Hepatocyte (in vitro differentiated cells): ENCODE measurements around the gene RRP15. TPM values are rescaled to one million over a fixed set of nuclear protein-coding genes. Genes with fewer than 3 reads are reported as not detected.
A peak's percentile ranks its signal among the peaks of the same experiment; 100 is the strongest.

ENCODE experiments used
- DNase-seq: peaks from one replicate; pipeline ENCODE4 v3.0.0-alpha.2; 2016; ENCODE audit warnings: low spot score
- H2AFZ ChIP-seq: fragments of 200-600 bp; sonication (generic); 2 replicates; pipeline ENCODE4 v1.6.0; 2016; ENCODE audit warnings: antibody characterized with exemption, mild to moderate bottlenecking
- H3K27ac ChIP-seq: fragments of 200-600 bp; sonication (generic); 2 replicates; pipeline ENCODE4 v1.5.1; 2016; ENCODE audit warnings: mild to moderate bottlenecking
- H3K27me3 ChIP-seq: fragments of 200-600 bp; sonication (generic); 2 replicates; pipeline ENCODE4 v1.6.1; 2016
- H3K36me3 ChIP-seq: fragments of 200-600 bp; sonication (generic); replicated peaks from 2 replicates; pipeline ENCODE4 v1.5.1; 2016; ENCODE audit warnings: low read depth; ENCODE audit not compliant: insufficient read depth
- H3K4me1 ChIP-seq: fragments of 200-600 bp; sonication (generic); 2 replicates; pipeline ENCODE4 v1.5.1; 2016; ENCODE audit warnings: mild to moderate bottlenecking, moderate library complexity; ENCODE audit not compliant: insufficient read depth
- H3K4me2 ChIP-seq: fragments of 200-600 bp; sonication (generic); 2 replicates; pipeline ENCODE4 v1.6.0; 2016
- H3K4me3 ChIP-seq: fragments of 200-600 bp; sonication (generic); 2 replicates; pipeline ENCODE4 v1.5.1; 2016; ENCODE audit warnings: mild to moderate bottlenecking
- H3K79me2 ChIP-seq: fragments of 200-600 bp; sonication (generic); 2 replicates; pipeline ENCODE4 v1.6.0; 2017; ENCODE audit warnings: mild to moderate bottlenecking
- H3K9me2 ChIP-seq: fragments of 200-600 bp; sonication (generic); replicated peaks from 2 replicates; pipeline ENCODE4 v1.6.0; 2017; ENCODE audit warnings: mild to moderate bottlenecking; ENCODE audit not compliant: insufficient read depth
- H3K9me3 ChIP-seq: fragments of 200-600 bp; sonication (generic); 2 replicates; pipeline ENCODE4 v1.5.1; 2016; ENCODE audit warnings: low read depth, mild to moderate bottlenecking
- H4K20me1 ChIP-seq: fragments of 200-600 bp; sonication (generic); 2 replicates; pipeline ENCODE4 v1.6.0; 2016; ENCODE audit warnings: mild to moderate bottlenecking; ENCODE audit not compliant: insufficient read depth, poor library complexity, severe bottlenecking
- CTCF ChIP-seq: fragments of 200-600 bp; sonication (generic); IDR thresholded peaks from 2 replicates; pipeline ENCODE4 v1.5.1; 2016; ENCODE audit warnings: antibody characterized with exemption, mild to moderate bottlenecking; ENCODE audit not compliant: poor library complexity
- EZH2 ChIP-seq: fragments of 200-600 bp; sonication (generic); IDR thresholded peaks from 2 replicates; pipeline ENCODE4 v1.6.1; 2016; ENCODE audit warnings: antibody characterized with exemption, mild to moderate bottlenecking, borderline replicate concordance
- EZH2phosphoT487 ChIP-seq: fragments of 200-600 bp; sonication (generic); IDR thresholded peaks from one replicate; pipeline ENCODE4 v1.6.1; 2018; ENCODE audit warnings: antibody characterized with exemption, mild to moderate bottlenecking, low read depth, moderate library complexity; ENCODE audit not compliant: unreplicated experiment, severe bottlenecking
- WGBS: methylation state at CpG from one replicate; pipeline ENCODE4 v1.1.6; 2016; ENCODE audit warnings: low lambda C conversion rate; ENCODE audit errors: missing lambda C conversion rate; 5-methylcytosine and 5-hydroxymethylcytosine counted together
- polyA plus RNA-seq: library from polyadenylated mRNA; unstranded; fragments of >200 nt; fragmentation: Nextera tagmentation; extraction: Ambion mirVana; gene quantifications from 2 replicates; pipeline ENCODE4 v1.2.1, GENCODE V29; 2016
- total RNA-seq: library from RNA; depleted of rRNA; stranded (reverse); fragments of >200 nt; gene quantifications from 2 replicates; pipeline ENCODE4 v1.2.3, GENCODE V29; 2014

Gene RRP15
- total and polyA plus RNA-seq, 2 experiments from 2014 or later = 6.7 to 9.0 TPM

GRCh38 chr1:218266356-218266755 lies 18.7 kb upstream of the RRP15 start:
- no peaks in the 10 kb centered on the region for H3K9me3 ChIP-seq
- no peak overlapping the region for H3K27ac ChIP-seq
- TF ChIP-seq EZH2phosphoT487 = no peak
- TF ChIP-seq EZH2 = no peak
- no peak for TF ChIP-seq CTCF
- no peaks in the 10 kb centered on the region for H3K27me3 ChIP-seq
- H3K79me2 ChIP-seq = no peaks in the 10 kb centered on the region
- H2AFZ ChIP-seq = no peak overlapping the region
- no peak overlapping the region for H3K4me3 ChIP-seq
- H3K4me1 ChIP-seq = no peaks in the 10 kb centered on the region
- DNase-seq = no peak
- H3K4me2 ChIP-seq = no peak overlapping the region
- 57% methylated on average over 2 of the region's 2 CpGs for WGBS
- no peaks in the 10 kb centered on the region for H3K9me2 ChIP-seq
- H3K36me3 ChIP-seq = no peaks in the 10 kb centered on the region
- no peaks in the 10 kb centered on the region for H4K20me1 ChIP-seq

- no peaks in the 10 kb centered on the region for H4K20me1 ChIP-seq
- no peak overlapping the region for H3K4me3 ChIP-seq
- no peak overlapping the region for H3K27ac ChIP-seq
- no peaks in the 10 kb centered on the region for H3K9me3 ChIP-seq
- DNase-seq = no peak
- no peaks in the 10 kb centered on the region for H3K36me3 ChIP-seq
- TF ChIP-seq EZH2 (no peak), CTCF (no peak), EZH2phosphoT487 (no peak)
- no peak overlapping the region for H3K4me2 ChIP-seq
- H3K9me2 ChIP-seq = no peaks in the 10 kb centered on the region
- H3K27me3 ChIP-seq = no peaks in the 10 kb centered on the region
- no peaks in the 10 kb centered on the region for H3K4me1 ChIP-seq
- H3K79me2 ChIP-seq = no peaks in the 10 kb centered on the region
- 90% methylated on average over 6 of the region's 6 CpGs for WGBS
- no peak overlapping the region for H2AFZ ChIP-seq
These were observed 12.7 kb upstream of the RRP15 start for GRCh38 chr1:218272366-218272765.

GRCh38 chr1:218273762-218274479 lies 11.2 kb upstream of the RRP15 start:
- WGBS = 72% methylated on average over 3 of the region's 3 CpGs
- TF ChIP-seq EZH2 = no peak
- no peak for TF ChIP-seq EZH2phosphoT487
- TF ChIP-seq CTCF = no peak

More at GRCh38 chr1:218273762-218274479, 11.2 kb upstream of the RRP15 start:
- H2AFZ ChIP-seq = no peak overlapping the region
- peak overlapping the region; percentile 25 for H3K27ac ChIP-seq
- no peak overlapping the region for H3K4me2 ChIP-seq
- no peaks in the 10 kb centered on the region for H3K9me2 ChIP-seq
- H3K36me3 ChIP-seq = no peaks in the 10 kb centered on the region
- no peaks in the 10 kb centered on the region for H3K79me2 ChIP-seq
- no peak for DNase-seq
- H3K9me3 ChIP-seq = no peaks in the 10 kb centered on the region
- no peaks in the 10 kb centered on the region for H3K4me1 ChIP-seq
- no peaks in the 10 kb centered on the region for H3K27me3 ChIP-seq
- H3K4me3 ChIP-seq = no peak overlapping the region
- no peaks in the 10 kb centered on the region for H4K20me1 ChIP-seq
